Hepatocyte (in vitro differentiated cells): ENCODE measurements around the gene LRRC8D.

Experiments used
- CTCF ChIP-seq: fragments of 200-600 bp; sonication (generic); IDR thresholded peaks from 2 replicates; pipeline ENCODE4 v1.5.1; 2016; ENCODE audit warnings: antibody characterized with exemption, mild to moderate bottlenecking; ENCODE audit not compliant: poor library complexity
- EZH2 ChIP-seq: fragments of 200-600 bp; sonication (generic); IDR thresholded peaks from 2 replicates; pipeline ENCODE4 v1.6.1; 2016; ENCODE audit warnings: antibody characterized with exemption, mild to moderate bottlenecking, borderline replicate concordance
- EZH2phosphoT487 ChIP-seq: fragments of 200-600 bp; sonication (generic); IDR thresholded peaks from one replicate; pipeline ENCODE4 v1.6.1; 2018; ENCODE audit warnings: antibody characterized with exemption, mild to moderate bottlenecking, low read depth, moderate library complexity; ENCODE audit not compliant: unreplicated experiment, severe bottlenecking

GRCh38 chr1:89948722-89949345, 128.0 kb downstream of the LRRC8D start:
- TF ChIP-seq CTCF, result no peak
- no peak for TF ChIP-seq EZH2phosphoT487
- TF ChIP-seq EZH2, result no peak
